Testis (tissue), 2 donors: ENCODE data around the gene CCDC51.

Experiments used
- CTCF ChIP-seq, 3 experiments: fragments of 450-650 bp in 2 of 3; fragments of 200-600 bp in 1 of 3; sonication (generic) in 1 of 3; IDR thresholded peaks; one replicate each; pipeline ENCODE4 v1.5.1; 2016 to 2019; ENCODE audit warnings: antibody characterized with exemption in 3 of 3, mild to moderate bottlenecking in 2 of 3, moderate library complexity in 1 of 3
- POLR2A ChIP-seq: fragments of 450-650 bp; IDR thresholded peaks from one replicate; pipeline ENCODE4 v1.6.1; 2017; ENCODE audit warnings: antibody characterized with exemption, mild to moderate bottlenecking, moderate library complexity

DNA sequence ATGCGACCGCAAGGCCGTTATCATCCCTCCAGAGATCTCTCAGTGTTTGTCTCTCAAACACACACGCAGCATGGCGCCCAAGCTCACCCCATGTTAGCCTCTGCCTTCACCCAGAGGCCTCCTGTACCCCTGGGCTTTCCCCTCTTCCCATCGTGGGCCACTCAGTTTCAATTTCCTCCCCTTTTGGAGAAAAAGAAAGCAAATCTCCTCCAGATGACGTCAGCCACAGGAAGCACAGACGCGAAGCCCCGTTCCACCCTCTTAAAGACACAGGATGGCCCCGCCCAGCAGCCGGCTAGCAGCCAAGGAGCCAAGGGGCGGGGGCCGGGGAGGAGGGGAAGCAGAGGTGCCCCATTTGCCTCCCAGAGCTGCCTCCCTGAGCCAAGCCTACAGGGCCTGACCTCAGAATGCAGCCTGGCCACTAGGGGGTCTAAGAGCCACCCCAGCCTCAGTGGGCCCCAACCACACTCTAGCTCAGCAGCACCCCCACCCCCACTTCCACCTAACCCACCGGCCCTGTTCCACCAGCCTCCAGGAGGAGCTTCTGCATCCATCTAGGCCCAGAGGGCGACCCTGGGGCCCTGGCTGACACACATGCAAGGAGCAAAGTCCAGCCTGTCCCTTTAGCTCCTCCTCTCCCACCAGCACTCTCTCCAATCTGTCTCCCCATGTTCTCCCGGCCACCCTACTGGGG is 33.2 kb upstream of the CCDC51 start:
- TF ChIP-seq CTCF (IDR thresholded peaks at IDR 0.05) (peak in 2 of 3 experiments; percentile 40 to 48), POLR2A (peak; percentile 29)
